ENCODE results near the gene GRK7.
A peak's percentile ranks its signal among the peaks of the same experiment; 100 is the strongest.

The GRK7 gene

GRCh38 chr3:141735770-141736465 is 27.3 kb upstream of the GRK7 start:
- Histone ChIP-seq H3K9ac (ENCODE audit: low read length) (no peak overlapping the region), H3K4me3 (ENCODE audit: low read length) (no peak overlapping the region), H3K4me1 (ENCODE audit: control insufficient read depth, low read depth, low read length) (peaks cover 7% of the 10 kb centered on the region), H3K27ac (ENCODE audit: low read length) (no peak overlapping the region), H3K27me3 (ENCODE audit: control insufficient read depth, insufficient read depth, low read length) (no peaks in the 10 kb centered on the region), H3K9me3 (ENCODE audit: control insufficient read depth, low read depth, low read length) (no peaks in the 10 kb centered on the region), H3K36me3 (ENCODE audit: control insufficient read depth, low read depth, low read length) (no peaks in the 10 kb centered on the region)

- H3K27me3 ChIP-seq (ENCODE audit: control insufficient read depth, insufficient read depth, low read length) = no peaks in the 10 kb centered on the region
- no peak overlapping the region for H3K4me3 ChIP-seq (ENCODE audit: low read length)
- no peak overlapping the region for H3K27ac ChIP-seq (ENCODE audit: low read length)
- no peaks in the 10 kb centered on the region for H3K36me3 ChIP-seq (ENCODE audit: control insufficient read depth, low read depth, low read length)
- no peak overlapping the region for H3K9ac ChIP-seq (ENCODE audit: low read length)
- peaks cover 7% of the 10 kb centered on the region for H3K4me1 ChIP-seq (ENCODE audit: control insufficient read depth, low read depth, low read length)
- H3K9me3 ChIP-seq (ENCODE audit: control insufficient read depth, low read depth, low read length) = no peaks in the 10 kb centered on the region
Observed at GRCh38 chr3:141737093-141737492, 26.1 kb upstream of the GRK7 start.

GRCh38 chr3:141737678-141738021 is 25.6 kb upstream of the GRK7 start:
- peaks cover 3% of the 10 kb centered on the region for H3K36me3 ChIP-seq (ENCODE audit: control insufficient read depth, low read depth, low read length)
- no peaks in the 10 kb centered on the region for H3K27me3 ChIP-seq (ENCODE audit: control insufficient read depth, insufficient read depth, low read length)
- no peaks in the 10 kb centered on the region for H3K9me3 ChIP-seq (ENCODE audit: control insufficient read depth, low read depth, low read length)
- peak overlapping the region; percentile 98 for H3K4me3 ChIP-seq (ENCODE audit: low read length)
- H3K27ac ChIP-seq (ENCODE audit: low read length) = peak overlapping the region; percentile 63
- H3K9ac ChIP-seq (ENCODE audit: low read length) = peak overlapping the region; percentile 96
- peaks cover 7% of the 10 kb centered on the region for H3K4me1 ChIP-seq (ENCODE audit: control insufficient read depth, low read depth, low read length)

- Histone ChIP-seq H3K9ac (ENCODE audit: low read length) (peak within 1 kb of the TSS; percentile 96), H3K4me3 (ENCODE audit: low read length) (peak within 1 kb of the TSS; percentile 98), H3K27me3 (ENCODE audit: control insufficient read depth, insufficient read depth, low read length) (no peaks in the 10 kb centered on the region), H3K4me1 (ENCODE audit: control insufficient read depth, low read depth, low read length) (peaks cover 7% of the 10 kb centered on the region), H3K27ac (ENCODE audit: low read length) (peak within 1 kb of the TSS; percentile 96), H3K9me3 (ENCODE audit: control insufficient read depth, low read depth, low read length) (no peaks in the 10 kb centered on the region), H3K36me3 (ENCODE audit: control insufficient read depth, low read depth, low read length) (peaks cover 8% of the 10 kb centered on the region)
Observed at GRCh38 chr3:141738022-141738890, 25.0 kb upstream of the GRK7 start, which contains the start of gene RNF7. Gene RNF7, plus strand, starts transcription at chr3:141738298. Its CDS starts 44 bp downstream, at chr3:141738342.

GRCh38 chr3:141738891-141739363 is 24.3 kb upstream of the GRK7 start:
- H3K9ac ChIP-seq (ENCODE audit: low read length) = peak overlapping the region; percentile 96

GRCh38 chr3:141739731-141740130 is 23.5 kb upstream of the GRK7 start:
- H3K4me1 ChIP-seq (ENCODE audit: control insufficient read depth, low read depth, low read length) = peaks cover 7% of the 10 kb centered on the region
- peak overlapping the region; percentile 96 for H3K9ac ChIP-seq (ENCODE audit: low read length)
- no peaks in the 10 kb centered on the region for H3K27me3 ChIP-seq (ENCODE audit: control insufficient read depth, insufficient read depth, low read length)
- no peaks in the 10 kb centered on the region for H3K9me3 ChIP-seq (ENCODE audit: control insufficient read depth, low read depth, low read length)
- peaks cover 17% of the 10 kb centered on the region for H3K36me3 ChIP-seq (ENCODE audit: control insufficient read depth, low read depth, low read length)
- no peak overlapping the region for H3K27ac ChIP-seq (ENCODE audit: low read length)
- H3K4me3 ChIP-seq (ENCODE audit: low read length) = peak overlapping the region; percentile 98

More at GRCh38 chr3:141738891-141739363, 24.3 kb upstream of the GRK7 start:
- Histone ChIP-seq H3K9me3 (ENCODE audit: control insufficient read depth, low read depth, low read length) (no peaks in the 10 kb centered on the region), H3K27me3 (ENCODE audit: control insufficient read depth, insufficient read depth, low read length) (no peaks in the 10 kb centered on the region), H3K4me3 (ENCODE audit: low read length) (peak overlapping the region; percentile 98), H3K27ac (ENCODE audit: low read length) (peak overlapping the region; percentile 96), H3K4me1 (ENCODE audit: control insufficient read depth, low read depth, low read length) (peaks cover 7% of the 10 kb centered on the region), H3K36me3 (ENCODE audit: control insufficient read depth, low read depth, low read length) (peaks cover 10% of the 10 kb centered on the region)

- Histone ChIP-seq H3K4me1 (ENCODE audit: control insufficient read depth, low read depth, low read length) (peaks cover 7% of the 10 kb centered on the region), H3K9ac (ENCODE audit: low read length) (peak overlapping the region; percentile 96), H3K27me3 (ENCODE audit: control insufficient read depth, insufficient read depth, low read length) (no peaks in the 10 kb centered on the region), H3K4me3 (ENCODE audit: low read length) (peak overlapping the region; percentile 98), H3K9me3 (ENCODE audit: control insufficient read depth, low read depth, low read length) (no peaks in the 10 kb centered on the region), H3K27ac (ENCODE audit: low read length) (no peak overlapping the region), H3K36me3 (ENCODE audit: control insufficient read depth, low read depth, low read length) (peaks cover 22% of the 10 kb centered on the region)
Observed at GRCh38 chr3:141740349-141740748, 22.9 kb upstream of the GRK7 start.

- Histone ChIP-seq H3K36me3 (ENCODE audit: control insufficient read depth, low read depth, low read length) (peaks cover 32% of the 10 kb centered on the region), H3K4me3 (ENCODE audit: low read length) (no peak overlapping the region), H3K27me3 (ENCODE audit: control insufficient read depth, insufficient read depth, low read length) (no peaks in the 10 kb centered on the region), H3K9ac (ENCODE audit: low read length) (no peak overlapping the region), H3K4me1 (ENCODE audit: control insufficient read depth, low read depth, low read length) (peaks cover 7% of the 10 kb centered on the region), H3K27ac (ENCODE audit: low read length) (no peak overlapping the region), H3K9me3 (ENCODE audit: control insufficient read depth, low read depth, low read length) (no peaks in the 10 kb centered on the region)
Observed at GRCh38 chr3:141743305-141743704, 19.9 kb upstream of the GRK7 start.

- Histone ChIP-seq H3K27ac (ENCODE audit: low read length) (no peak overlapping the region), H3K27me3 (ENCODE audit: control insufficient read depth, insufficient read depth, low read length) (no peaks in the 10 kb centered on the region), H3K9ac (ENCODE audit: low read length) (no peak overlapping the region), H3K36me3 (ENCODE audit: control insufficient read depth, low read depth, low read length) (peaks cover 32% of the 10 kb centered on the region), H3K9me3 (ENCODE audit: control insufficient read depth, low read depth, low read length) (no peaks in the 10 kb centered on the region), H3K4me1 (ENCODE audit: control insufficient read depth, low read depth, low read length) (no peaks in the 10 kb centered on the region), H3K4me3 (ENCODE audit: low read length) (no peak overlapping the region)
Observed at GRCh38 chr3:141746962-141747361, 16.2 kb upstream of the GRK7 start.

GRCh38 chr3:141753399-141753798 is 9.8 kb upstream of the GRK7 start:
- Histone ChIP-seq H3K9me3 (ENCODE audit: control insufficient read depth, low read depth, low read length) (no peaks in the 10 kb centered on the region), H3K27me3 (ENCODE audit: control insufficient read depth, insufficient read depth, low read length) (no peaks in the 10 kb centered on the region), H3K4me3 (ENCODE audit: low read length) (no peak overlapping the region), H3K36me3 (ENCODE audit: control insufficient read depth, low read depth, low read length) (no peaks in the 10 kb centered on the region), H3K27ac (ENCODE audit: low read length) (no peak overlapping the region), H3K9ac (ENCODE audit: low read length) (no peak overlapping the region), H3K4me1 (ENCODE audit: control insufficient read depth, low read depth, low read length) (no peaks in the 10 kb centered on the region)

GRCh38 chr3:141754032-141754431 is 9.2 kb upstream of the GRK7 start:
- H3K9ac ChIP-seq (ENCODE audit: low read length) = no peak overlapping the region
- no peak overlapping the region for H3K4me3 ChIP-seq (ENCODE audit: low read length)
- no peaks in the 10 kb centered on the region for H3K36me3 ChIP-seq (ENCODE audit: control insufficient read depth, low read depth, low read length)
- H3K27me3 ChIP-seq (ENCODE audit: control insufficient read depth, insufficient read depth, low read length) = no peaks in the 10 kb centered on the region
- no peaks in the 10 kb centered on the region for H3K9me3 ChIP-seq (ENCODE audit: control insufficient read depth, low read depth, low read length)
- H3K27ac ChIP-seq (ENCODE audit: low read length) = no peak overlapping the region
- no peaks in the 10 kb centered on the region for H3K4me1 ChIP-seq (ENCODE audit: control insufficient read depth, low read depth, low read length)

All from iPS-18a (cell line).